Ishikawa (cell line): ENCODE results near the gene NAT8L.

Source experiments
- CEBPB ChIP-seq: IDR thresholded peaks from 2 replicates; pipeline ENCODE4 v1.6.1; 2012
- EGR1 ChIP-seq: IDR thresholded peaks from 2 replicates; pipeline ENCODE4 v1.6.1; 2012
- FOXM1 ChIP-seq: IDR thresholded peaks from 2 replicates; pipeline ENCODE4 v1.6.1; 2012; ENCODE audit warnings: low read depth, borderline replicate concordance
- NFIC ChIP-seq: IDR thresholded peaks from 2 replicates; pipeline ENCODE4 v1.6.1; 2012
- RAD21 ChIP-seq: IDR thresholded peaks from 2 replicates; pipeline ENCODE4 v1.6.1; 2012; ENCODE audit warnings: low read depth
- TAF1 ChIP-seq: IDR thresholded peaks from 2 replicates; pipeline ENCODE4 v1.6.1; 2012; ENCODE audit warnings: low read depth, mild to moderate bottlenecking
- YY1 ChIP-seq: IDR thresholded peaks from 2 replicates; pipeline ENCODE4 v1.6.1; 2012; ENCODE audit warnings: low read depth
- TF ChIP-seq, protein P1 (sequence below): IDR thresholded peaks from 2 replicates; pipeline ENCODE4 v1.6.1; 2012; ENCODE audit warnings: low read depth, mild to moderate bottlenecking
- TF ChIP-seq, protein P2 (sequence below): IDR thresholded peaks from 2 replicates; pipeline ENCODE4 v1.6.1; 2012

DNA sequence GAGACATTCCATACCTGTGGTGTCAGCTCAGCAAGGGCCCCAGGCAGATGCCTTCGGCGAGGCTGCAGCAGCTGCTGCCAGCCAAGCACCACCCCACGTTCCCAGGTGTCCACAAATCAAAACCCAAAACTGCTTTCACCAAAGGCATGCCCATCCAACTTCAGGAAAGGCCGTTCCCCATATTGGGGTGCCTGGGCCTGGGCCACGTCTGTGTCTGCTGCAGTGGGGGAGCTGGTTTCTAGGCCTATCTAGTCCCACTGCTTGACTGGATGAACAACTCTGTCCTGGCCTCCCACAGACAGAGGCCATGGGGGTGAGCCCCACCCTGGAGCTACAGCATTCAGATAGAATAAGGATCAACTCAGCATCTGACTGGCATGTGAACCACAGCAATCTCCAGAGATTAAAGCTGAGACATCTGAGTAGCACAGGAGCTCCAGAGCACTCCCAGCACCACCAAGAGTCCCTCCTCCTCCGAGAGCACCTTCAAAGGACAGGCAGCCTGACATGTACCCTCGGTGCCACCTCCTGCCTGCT is 37.0 kb downstream of the NAT8L start:
- TF ChIP-seq, protein P1, sequence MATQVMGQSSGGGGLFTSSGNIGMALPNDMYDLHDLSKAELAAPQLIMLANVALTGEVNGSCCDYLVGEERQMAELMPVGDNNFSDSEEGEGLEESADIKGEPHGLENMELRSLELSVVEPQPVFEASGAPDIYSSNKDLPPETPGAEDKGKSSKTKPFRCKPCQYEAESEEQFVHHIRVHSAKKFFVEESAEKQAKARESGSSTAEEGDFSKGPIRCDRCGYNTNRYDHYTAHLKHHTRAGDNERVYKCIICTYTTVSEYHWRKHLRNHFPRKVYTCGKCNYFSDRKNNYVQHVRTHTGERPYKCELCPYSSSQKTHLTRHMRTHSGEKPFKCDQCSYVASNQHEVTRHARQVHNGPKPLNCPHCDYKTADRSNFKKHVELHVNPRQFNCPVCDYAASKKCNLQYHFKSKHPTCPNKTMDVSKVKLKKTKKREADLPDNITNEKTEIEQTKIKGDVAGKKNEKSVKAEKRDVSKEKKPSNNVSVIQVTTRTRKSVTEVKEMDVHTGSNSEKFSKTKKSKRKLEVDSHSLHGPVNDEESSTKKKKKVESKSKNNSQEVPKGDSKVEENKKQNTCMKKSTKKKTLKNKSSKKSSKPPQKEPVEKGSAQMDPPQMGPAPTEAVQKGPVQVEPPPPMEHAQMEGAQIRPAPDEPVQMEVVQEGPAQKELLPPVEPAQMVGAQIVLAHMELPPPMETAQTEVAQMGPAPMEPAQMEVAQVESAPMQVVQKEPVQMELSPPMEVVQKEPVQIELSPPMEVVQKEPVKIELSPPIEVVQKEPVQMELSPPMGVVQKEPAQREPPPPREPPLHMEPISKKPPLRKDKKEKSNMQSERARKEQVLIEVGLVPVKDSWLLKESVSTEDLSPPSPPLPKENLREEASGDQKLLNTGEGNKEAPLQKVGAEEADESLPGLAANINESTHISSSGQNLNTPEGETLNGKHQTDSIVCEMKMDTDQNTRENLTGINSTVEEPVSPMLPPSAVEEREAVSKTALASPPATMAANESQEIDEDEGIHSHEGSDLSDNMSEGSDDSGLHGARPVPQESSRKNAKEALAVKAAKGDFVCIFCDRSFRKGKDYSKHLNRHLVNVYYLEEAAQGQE, result no peak
- no peak for TF ChIP-seq TAF1
- TF ChIP-seq FOXM1, result no peak
- no peak for TF ChIP-seq CEBPB
- TF ChIP-seq YY1, result no peak
- TF ChIP-seq EGR1, result no peak
- TF ChIP-seq RAD21, result no peak
- TF ChIP-seq, protein P2, sequence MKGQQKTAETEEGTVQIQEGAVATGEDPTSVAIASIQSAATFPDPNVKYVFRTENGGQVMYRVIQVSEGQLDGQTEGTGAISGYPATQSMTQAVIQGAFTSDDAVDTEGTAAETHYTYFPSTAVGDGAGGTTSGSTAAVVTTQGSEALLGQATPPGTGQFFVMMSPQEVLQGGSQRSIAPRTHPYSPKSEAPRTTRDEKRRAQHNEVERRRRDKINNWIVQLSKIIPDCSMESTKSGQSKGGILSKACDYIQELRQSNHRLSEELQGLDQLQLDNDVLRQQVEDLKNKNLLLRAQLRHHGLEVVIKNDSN, result no peak
- no peak for TF ChIP-seq NFIC
